Measurements from ENCODE around the gene EGFL7.

Gene EGFL7

GRCh38 chr9:136689108-136689460 is 26.4 kb downstream of the EGFL7 start:
- DNase-seq, result no peak

DNA sequence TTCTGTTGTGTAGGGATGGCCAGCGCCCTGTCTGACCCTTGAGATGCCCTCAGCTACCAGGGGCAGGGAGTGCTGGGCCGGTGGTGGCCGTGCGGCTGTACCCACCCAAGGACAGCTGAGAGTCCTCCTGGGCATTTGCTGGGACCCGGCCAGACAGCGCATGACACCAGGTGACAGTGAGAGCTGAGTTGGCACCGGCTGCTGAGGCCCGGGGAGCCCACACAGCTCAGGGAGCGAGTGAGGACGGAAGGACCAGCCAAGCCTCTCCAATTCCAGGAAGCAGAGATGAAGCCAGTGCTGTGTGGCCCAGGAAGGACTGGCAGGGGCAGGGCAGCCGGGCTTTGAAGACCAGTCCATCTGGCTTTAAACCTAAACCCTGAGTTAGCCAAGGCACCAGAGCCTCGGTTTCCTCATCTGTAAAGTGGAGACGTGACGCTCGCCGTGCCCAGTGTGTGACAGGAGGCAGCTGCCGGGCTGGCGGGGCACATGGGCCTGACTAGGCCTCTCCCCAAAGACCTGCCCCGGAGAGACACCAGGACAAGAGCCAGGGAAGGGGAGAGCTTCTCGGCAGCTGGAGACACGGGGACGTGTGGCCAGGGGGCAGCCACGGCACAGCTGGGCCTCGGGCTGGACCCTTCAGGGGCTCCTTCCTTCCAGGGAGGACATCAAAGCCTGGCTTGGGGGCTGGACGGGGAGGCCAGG is 27.5 kb downstream of the EGFL7 start:
- DNase-seq, result no peak

DNA sequence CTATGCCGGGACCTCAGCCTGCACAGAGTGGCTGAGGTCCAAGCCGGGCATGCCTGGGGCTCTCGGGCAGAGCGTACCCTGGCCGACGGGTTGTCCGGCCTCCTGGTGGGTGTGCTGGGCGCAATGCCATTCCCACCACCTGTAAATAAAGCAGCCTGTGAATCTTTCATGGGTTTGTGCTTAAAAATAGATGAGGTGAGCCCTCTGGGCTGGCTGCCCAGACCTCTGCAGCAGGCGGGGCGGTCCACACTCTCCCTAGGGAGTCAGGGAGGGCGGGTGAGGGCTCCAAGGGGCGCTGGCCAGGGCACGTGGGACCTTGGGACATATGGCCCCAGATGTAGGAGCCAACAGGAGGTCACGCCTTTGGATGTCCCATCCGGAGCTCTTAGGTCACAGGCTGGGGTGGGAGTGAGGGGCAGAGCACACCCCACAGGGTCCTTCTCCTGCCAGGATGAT is 28.1 kb downstream of the EGFL7 start:
- DNase-seq, result no peak

DNA sequence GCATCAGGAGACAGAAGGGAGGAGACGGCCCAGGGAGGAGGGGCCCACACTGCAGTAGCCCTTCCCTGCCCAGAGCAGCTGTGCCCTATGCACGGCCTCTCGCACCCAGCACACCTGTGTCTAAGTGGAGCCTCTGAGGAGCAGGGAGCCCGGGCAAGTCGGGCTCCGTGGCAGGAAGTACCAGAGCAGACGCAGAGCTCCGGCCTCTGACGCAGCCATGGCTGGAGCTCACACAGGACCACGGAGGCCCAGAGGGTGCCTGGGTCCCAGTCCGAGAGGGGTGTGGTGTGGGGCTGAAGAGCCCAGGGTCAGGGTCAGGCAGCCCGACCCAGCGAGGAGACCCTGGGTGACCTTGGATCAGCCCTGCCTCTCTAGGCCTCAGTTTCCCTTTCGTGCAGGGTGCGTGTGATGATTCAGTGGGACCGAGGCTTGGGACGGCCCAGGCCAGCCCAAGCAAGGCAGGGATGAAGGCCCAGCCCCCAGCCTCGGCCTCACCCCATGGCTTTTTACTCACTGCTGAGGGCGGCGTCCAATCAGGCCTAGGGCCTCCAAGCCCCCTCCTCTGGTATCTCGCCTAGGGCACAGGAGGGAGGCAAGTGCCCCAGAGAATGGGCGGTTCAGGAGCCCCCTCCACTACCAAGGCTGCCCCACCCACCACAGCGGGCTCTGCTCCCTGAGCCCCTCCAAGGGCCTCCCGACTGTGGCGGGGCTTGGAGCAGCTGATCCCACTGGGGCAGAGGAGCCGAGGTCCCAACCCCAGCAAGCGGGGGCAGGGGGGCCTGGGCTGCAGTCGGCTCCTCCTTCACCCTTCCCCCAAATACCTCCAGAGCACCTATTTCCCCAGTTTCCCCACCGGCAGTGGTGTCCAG is 28.8 kb downstream of the EGFL7 start:
- no peak for DNase-seq

DNA sequence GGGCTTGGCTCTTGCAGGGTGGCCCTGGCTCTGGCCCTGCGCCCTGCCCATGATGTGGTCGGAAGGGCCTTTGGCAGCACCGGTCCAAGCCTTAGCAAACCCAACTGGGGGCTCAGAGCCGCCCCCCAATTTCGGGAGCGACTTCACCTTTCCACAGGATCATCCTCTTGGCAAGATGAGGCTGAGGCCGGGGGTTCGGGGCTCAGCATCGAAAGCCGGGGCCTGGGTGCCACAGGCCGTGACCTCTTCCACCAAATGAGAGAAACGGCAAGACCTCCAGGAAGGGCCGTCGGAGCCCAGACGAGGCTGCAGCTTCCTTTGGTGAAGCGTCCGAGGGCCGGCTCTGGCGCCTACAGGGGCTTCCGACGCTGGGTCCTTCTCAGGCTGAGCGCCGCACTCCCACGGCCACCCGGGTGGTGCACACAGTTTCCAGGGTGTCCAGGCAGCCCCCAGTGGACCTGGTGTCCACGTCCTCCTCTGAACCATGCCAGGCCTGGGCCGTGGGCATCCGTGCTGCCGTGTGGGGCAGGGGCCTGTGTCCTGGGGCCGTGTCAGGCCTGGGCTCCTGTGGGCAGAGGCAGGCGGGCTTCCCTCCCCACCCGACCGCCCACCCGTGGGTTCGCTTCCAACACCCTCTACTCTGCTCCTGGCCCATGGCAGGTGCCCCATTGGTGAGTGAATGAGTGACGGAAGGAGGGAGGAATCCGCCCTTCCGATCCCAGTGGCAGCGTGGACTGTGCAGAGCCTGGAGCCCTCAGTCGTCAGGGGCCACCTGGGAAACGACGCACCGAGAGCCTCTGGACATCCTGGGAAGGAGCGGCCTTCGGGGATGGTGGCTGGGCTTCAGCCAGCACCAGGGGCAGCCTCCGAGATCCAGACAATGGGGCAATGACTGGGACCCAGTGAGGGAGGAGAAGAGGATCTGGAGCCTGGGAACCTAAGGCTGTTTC is 29.7 kb downstream of the EGFL7 start:
- no peak for DNase-seq

GRCh38 chr9:136693135-136693489 is 30.4 kb downstream of the EGFL7 start:
- DNase-seq, result no peak

GRCh38 chr9:136693490-136694162 is 30.9 kb downstream of the EGFL7 start:
- no peak for DNase-seq

DNA sequence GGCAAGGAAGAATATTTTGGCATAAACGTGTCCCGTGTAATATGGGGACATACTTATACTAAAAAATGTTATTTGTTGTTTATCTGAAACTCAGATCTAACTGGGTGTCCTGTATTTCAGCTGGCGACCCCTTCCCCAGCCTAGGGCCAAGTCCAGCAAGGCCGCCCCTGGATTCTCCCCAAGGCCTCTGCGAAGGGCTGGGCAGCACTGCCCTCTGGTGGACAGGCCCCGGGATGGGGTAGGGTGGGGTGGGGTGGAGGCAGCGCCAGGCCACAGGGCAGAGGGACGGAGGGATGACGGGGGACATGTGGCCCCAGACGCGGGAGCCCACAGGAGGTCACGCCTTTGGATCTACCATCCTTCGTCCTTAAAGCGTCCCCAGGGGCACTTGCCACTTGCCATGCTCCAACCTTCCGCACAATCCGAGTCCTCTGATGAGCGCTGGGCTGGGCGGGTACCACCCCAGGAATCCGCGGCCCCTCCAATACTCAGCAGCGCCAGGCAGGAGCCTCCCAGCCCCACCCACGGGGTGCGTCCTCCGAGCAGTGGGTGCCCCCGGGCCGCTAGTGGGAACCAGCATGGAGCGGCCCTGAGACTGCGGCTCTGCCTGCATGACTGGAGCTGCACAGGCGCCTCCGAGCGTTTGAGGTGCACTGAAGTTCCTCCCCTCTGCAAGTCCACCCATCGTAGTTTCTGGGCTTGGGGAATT is 31.6 kb downstream of the EGFL7 start:
- no peak for DNase-seq

DNA sequence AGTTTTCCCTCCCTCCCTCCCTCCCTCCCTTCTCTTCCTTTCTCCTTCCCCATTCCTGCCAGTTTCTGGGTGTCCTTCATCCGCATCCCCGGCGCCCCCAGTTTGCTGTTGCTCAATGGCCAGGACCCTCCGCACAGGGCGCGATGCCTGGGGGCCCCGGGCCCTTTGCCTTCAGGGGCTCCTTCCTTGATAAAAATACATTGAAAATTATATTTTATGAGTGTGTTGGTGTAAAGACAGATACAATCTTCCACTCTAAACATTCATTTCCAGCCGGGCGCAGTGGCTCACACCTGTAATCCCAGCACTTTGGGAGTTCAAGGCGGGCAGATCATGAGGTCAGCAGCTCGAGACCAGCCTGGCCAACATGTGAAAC is 32.1 kb downstream of the EGFL7 start:
- no peak for DNase-seq

GRCh38 chr9:136695435-136695895 is 32.7 kb downstream of the EGFL7 start:
- DNase-seq, result peak; percentile 81

GRCh38 chr9:136695955-136696354 is 33.2 kb downstream of the EGFL7 start:
- peak; percentile 88 for DNase-seq

DNA sequence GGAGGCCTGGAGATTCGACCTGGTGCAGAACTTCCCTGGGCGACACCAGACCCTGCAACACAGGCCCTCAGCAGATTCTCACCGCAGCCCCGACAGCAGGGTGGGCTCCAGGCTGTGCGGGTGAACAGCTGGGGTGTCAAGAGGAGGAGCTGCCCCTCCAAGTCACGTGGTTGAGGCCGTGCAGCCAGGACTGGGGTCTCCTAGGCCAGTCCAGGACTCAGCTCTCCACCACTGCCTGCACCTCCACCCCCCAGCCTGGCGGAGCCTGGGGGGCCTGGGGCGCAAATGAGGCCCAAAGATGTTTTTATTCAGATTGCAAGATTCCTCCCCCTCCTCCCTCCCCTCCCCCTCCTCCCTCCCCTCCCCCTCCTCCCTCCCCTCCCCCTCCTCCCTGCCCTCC is 33.8 kb downstream of the EGFL7 start:
- DNase-seq, result peak; percentile 74

GRCh38 chr9:136697146-136697820 is 34.6 kb downstream of the EGFL7 start:
- DNase-seq, result no peak

- no peak for DNase-seq
Observed at GRCh38 chr9:136697821-136698526, 35.3 kb downstream of the EGFL7 start.

GRCh38 chr9:136698635-136699246 is 36.0 kb downstream of the EGFL7 start:
- DNase-seq, result no peak

DNA sequence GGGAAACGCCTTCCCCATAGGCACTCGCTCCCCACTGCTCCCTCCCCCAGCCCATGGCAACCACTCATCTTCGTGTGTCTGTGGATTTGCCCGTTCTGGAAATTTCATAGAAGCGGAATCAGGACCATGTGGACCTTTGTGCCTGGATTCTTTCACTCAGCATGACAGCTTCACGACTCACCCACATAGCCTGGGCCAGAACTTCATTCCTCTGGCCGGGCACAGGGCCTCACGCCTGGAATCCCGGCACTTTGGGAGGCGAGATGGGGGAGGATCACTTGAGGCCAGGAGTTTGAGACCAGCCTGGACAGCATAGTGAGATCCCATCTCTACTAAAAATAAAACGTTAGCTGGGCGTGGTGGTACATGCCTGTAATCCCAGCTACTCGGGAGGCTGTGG is 37.6 kb downstream of the EGFL7 start:
- no peak for DNase-seq

GRCh38 chr9:136700959-136701667 is 38.4 kb downstream of the EGFL7 start:
- DNase-seq, result no peak

DNA sequence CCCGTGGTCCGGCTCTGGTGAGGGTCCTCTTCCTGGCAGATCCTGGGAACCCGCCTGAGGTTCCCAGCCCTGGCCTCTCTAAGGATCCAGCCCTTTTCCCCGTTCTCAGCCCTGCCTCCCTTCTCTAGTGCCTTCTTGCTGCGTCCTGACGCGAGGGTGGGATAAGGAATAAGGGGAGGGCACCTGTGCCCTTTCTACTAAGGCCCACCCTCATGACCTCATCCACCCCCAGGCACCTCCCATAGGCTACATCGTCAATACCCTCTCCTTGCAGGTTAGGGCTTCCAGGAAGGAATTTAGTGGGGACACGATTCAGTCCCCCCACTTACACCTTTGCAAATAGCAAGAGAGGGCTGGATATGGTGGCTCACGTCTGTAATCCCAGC is 38.9 kb downstream of the EGFL7 start:
- DNase-seq, result no peak

GRCh38 chr9:136703276-136703860 is 40.7 kb downstream of the EGFL7 start:
- peak; percentile 69 for DNase-seq

Data from NCI-H524 treated with DMSO at 0.1 percent for 48 hours (cell line).